ENCODE results near the gene KCTD21.
"Not testable (repeated sequence)": the region's sequence is repeated elsewhere in the genome, so short reads cannot be mapped to it uniquely, and the experiment has no call there.

Gene KCTD21

GRCh38 chr11:78177216-78177615 is 11.2 kb downstream of the KCTD21 start:
- Histone ChIP-seq H3K4me1 (ENCODE audit: insufficient read depth, low read length, severe bottlenecking) (no peaks in the 10 kb centered on the region), H3K27me3 (ENCODE audit: insufficient read depth, low read length) (no peaks in the 10 kb centered on the region), H3K27ac (ENCODE audit: low read depth, low read length, poor library complexity, severe bottlenecking) (no peak overlapping the region), H3K9me2 (ENCODE audit: low read depth, low read length) (no peaks in the 10 kb centered on the region), H2AFZ (ENCODE audit: low read length) (no peak overlapping the region), H3K36me3 (ENCODE audit: insufficient read depth, low read length) (no peaks in the 10 kb centered on the region; the same call in 1 of the 2 replicates), H3K79me2 (ENCODE audit: insufficient read depth, low read length) (no peaks in the 10 kb centered on the region), H3F3A (ENCODE audit: insufficient read depth, low read length) (no peaks in the 10 kb centered on the region), H3K4me2 (ENCODE audit: low read length) (no peak overlapping the region), H3K9ac (ENCODE audit: low read length) (no peak overlapping the region), H3K9me3 (ENCODE audit: low read length) (no peaks in the 10 kb centered on the region), H4K20me1 (ENCODE audit: insufficient read depth, low read length) (no peaks in the 10 kb centered on the region), H3K4me3 (ENCODE audit: low read depth, low read length, poor library complexity, severe bottlenecking) (no peak overlapping the region)
- no peak for TF ChIP-seq CTCF (IDR thresholded peaks at IDR 0.05; ENCODE audit: low read length)
- TF ChIP-seq EZH2 (IDR thresholded peaks at IDR 0.05; ENCODE audit: borderline replicate concordance, low read length), result no peak

- H3K27me3 ChIP-seq (ENCODE audit: insufficient read depth, low read length), result no peaks in the 10 kb centered on the region
- no peaks in the 10 kb centered on the region for H3K9me2 ChIP-seq (ENCODE audit: low read depth, low read length)
- no peaks in the 10 kb centered on the region for H3K79me2 ChIP-seq (ENCODE audit: insufficient read depth, low read length)
These were observed 11.8 kb downstream of the KCTD21 start for GRCh38 chr11:78176605-78177141.

GRCh38 chr11:78175862-78176261 is 12.6 kb downstream of the KCTD21 start:
- H3K4me2 ChIP-seq (ENCODE audit: low read length); H3K27me3 ChIP-seq (ENCODE audit: insufficient read depth, low read length); H3K9me3 ChIP-seq (ENCODE audit: low read length); H3K27ac ChIP-seq (ENCODE audit: low read depth, low read length, poor library complexity, severe bottlenecking); H3K9ac ChIP-seq (ENCODE audit: low read length); H3F3A ChIP-seq (ENCODE audit: insufficient read depth, low read length); H4K20me1 ChIP-seq (ENCODE audit: insufficient read depth, low read length); H3K9me2 ChIP-seq (ENCODE audit: low read depth, low read length); H3K79me2 ChIP-seq (ENCODE audit: insufficient read depth, low read length); H3K4me1 ChIP-seq (ENCODE audit: insufficient read depth, low read length, severe bottlenecking); H2AFZ ChIP-seq (ENCODE audit: low read length); H3K4me3 ChIP-seq (ENCODE audit: low read depth, low read length, poor library complexity, severe bottlenecking); H3K36me3 ChIP-seq (ENCODE audit: insufficient read depth, low read length): not testable (repeated sequence)

More at GRCh38 chr11:78176605-78177141, 11.8 kb downstream of the KCTD21 start:
- no peak overlapping the region for H3K4me2 ChIP-seq (ENCODE audit: low read length)
- H3K9me3 ChIP-seq (ENCODE audit: low read length), result no peaks in the 10 kb centered on the region
- no peak overlapping the region for H2AFZ ChIP-seq (ENCODE audit: low read length)
- H3K36me3 ChIP-seq (ENCODE audit: insufficient read depth, low read length), result no peaks in the 10 kb centered on the region; the same call in 1 of the 2 replicates
- H3K9ac ChIP-seq (ENCODE audit: low read length), result no peak overlapping the region
- no peaks in the 10 kb centered on the region for H3K4me1 ChIP-seq (ENCODE audit: insufficient read depth, low read length, severe bottlenecking)
- H3K27ac ChIP-seq (ENCODE audit: low read depth, low read length, poor library complexity, severe bottlenecking), result no peak overlapping the region
- no peak overlapping the region for H3K4me3 ChIP-seq (ENCODE audit: low read depth, low read length, poor library complexity, severe bottlenecking)
- no peaks in the 10 kb centered on the region for H4K20me1 ChIP-seq (ENCODE audit: insufficient read depth, low read length)
- no peaks in the 10 kb centered on the region for H3F3A ChIP-seq (ENCODE audit: insufficient read depth, low read length)
- TF ChIP-seq EZH2 (IDR thresholded peaks at IDR 0.05; ENCODE audit: borderline replicate concordance, low read length) (no peak), CTCF (IDR thresholded peaks at IDR 0.05; ENCODE audit: low read length) (no peak)

GRCh38 chr11:78171951-78172350 is 16.5 kb downstream of the KCTD21 start:
- Histone ChIP-seq H3K9me3 (ENCODE audit: low read length) (no peaks in the 10 kb centered on the region), H3K9ac (ENCODE audit: low read length) (no peak overlapping the region), H2AFZ (ENCODE audit: low read length) (no peak overlapping the region), H3K79me2 (ENCODE audit: insufficient read depth, low read length) (no peaks in the 10 kb centered on the region), H3F3A (ENCODE audit: insufficient read depth, low read length) (no peaks in the 10 kb centered on the region), H4K20me1 (ENCODE audit: insufficient read depth, low read length) (no peaks in the 10 kb centered on the region), H3K27me3 (ENCODE audit: insufficient read depth, low read length) (no peaks in the 10 kb centered on the region), H3K4me1 (ENCODE audit: insufficient read depth, low read length, severe bottlenecking) (no peaks in the 10 kb centered on the region), H3K4me2 (ENCODE audit: low read length) (no peak overlapping the region), H3K9me2 (ENCODE audit: low read depth, low read length) (no peaks in the 10 kb centered on the region), H3K27ac (ENCODE audit: low read depth, low read length, poor library complexity, severe bottlenecking) (no peak overlapping the region), H3K4me3 (ENCODE audit: low read depth, low read length, poor library complexity, severe bottlenecking) (no peak overlapping the region), H3K36me3 (ENCODE audit: insufficient read depth, low read length) (no peaks in the 10 kb centered on the region; the same call in 1 of the 2 replicates)
- TF ChIP-seq EZH2 (IDR thresholded peaks at IDR 0.05; ENCODE audit: borderline replicate concordance, low read length), result no peak
- TF ChIP-seq CTCF (IDR thresholded peaks at IDR 0.05; ENCODE audit: low read length), result no peak

Measured in OCI-LY1 (cell line).